ENCODE data around the gene CENPT. TPM values are rescaled to one million over a fixed set of nuclear protein-coding genes. Genes with fewer than 3 reads are reported as not detected.

Gene CENPT
- total RNA-seq, 1 donor from 2014 or later: 60.9 TPM

GRCh38 chr16:67820608-67821259, 26.8 kb downstream of the CENPT start:
- intact Hi-C loops (cut with micrococcal nuclease): no loop called here

GRCh38 chr16:67814567-67814966, 32.9 kb downstream of the CENPT start:
- intact Hi-C loops (cut with micrococcal nuclease): no loop called here

GRCh38 chr16:67811899-67812298, 35.6 kb downstream of the CENPT start:
- intact Hi-C loops (cut with micrococcal nuclease): no loop called here

- intact Hi-C loops (cut with micrococcal nuclease): loop anchor here (2.0 to 5.0 kb wide), 3 partner anchors 26 to 215 kb away; partner anchors contain the start of genes DDX28, DUS2 and EDC4
Measured at GRCh38 chr16:67807148-67807682, 40.3 kb downstream of the CENPT start.

GRCh38 chr16:67806428-67807147, 40.9 kb downstream of the CENPT start, which contains the start of the genes RANBP10 and TSNAXIP1:
Gene RANBP10 (minus strand): TSS chr16:67806560. CDS start chr16:67806536, 24 bp downstream.
Gene TSNAXIP1 (plus strand): TSS chr16:67806889. CDS start chr16:67807150, 261 bp downstream.
- intact Hi-C loops (cut with micrococcal nuclease): loop anchor here (1.0 to 5.0 kb wide), 19 partner anchors 10 to 579 kb away; partner anchors contain the start of genes ACD, ATP6V0D1, C16orf86 and CTCF

- intact Hi-C loops (cut with micrococcal nuclease): loop anchor here (1.0 to 5.0 kb wide), 19 partner anchors 10 to 579 kb away; partner anchors contain the start of genes ACD, ATP6V0D1, C16orf86 and CTCF
Measured at GRCh38 chr16:67805718-67806427, 41.6 kb downstream of the CENPT start.

- intact Hi-C loops (cut with micrococcal nuclease): loop anchor here (5.0 kb wide), 1 partner anchor 217 kb away; the partner anchor contains the start of genes DDX28 and DUS2
Measured at GRCh38 chr16:67804853-67805542, 42.5 kb downstream of the CENPT start.

GRCh38 chr16:67803894-67804293, 43.6 kb downstream of the CENPT start:
- intact Hi-C loops (cut with micrococcal nuclease): no loop called here

GRCh38 chr16:67801883-67802282, 45.6 kb downstream of the CENPT start:
- intact Hi-C loops (cut with micrococcal nuclease): no loop called here

GRCh38 chr16:67801241-67801640, 46.3 kb downstream of the CENPT start:
- intact Hi-C loops (cut with micrococcal nuclease): no loop called here

- intact Hi-C loops (cut with micrococcal nuclease): no loop called here
Measured at GRCh38 chr16:67800338-67800926, 47.1 kb downstream of the CENPT start.

- intact Hi-C loops (cut with micrococcal nuclease): no loop called here
Measured at GRCh38 chr16:67796099-67796718, 51.3 kb downstream of the CENPT start.

- intact Hi-C loops (cut with micrococcal nuclease): no loop called here
Measured at GRCh38 chr16:67790071-67790470, 57.4 kb downstream of the CENPT start.

- intact Hi-C loops (cut with micrococcal nuclease): no loop called here
Measured at GRCh38 chr16:67786491-67786890, 61.0 kb downstream of the CENPT start.

- intact Hi-C loops (cut with micrococcal nuclease): no loop called here
Measured at GRCh38 chr16:67783353-67783725, 64.2 kb downstream of the CENPT start.

GRCh38 chr16:67782567-67783352, 64.7 kb downstream of the CENPT start:
- intact Hi-C loops (cut with micrococcal nuclease): no loop called here

- intact Hi-C loops (cut with micrococcal nuclease): loop anchor here (2.0 kb wide), 1 partner anchor 25 kb away; the partner anchor contains the start of genes RANBP10 and TSNAXIP1
Measured at GRCh38 chr16:67781565-67781921, 66.0 kb downstream of the CENPT start.

- intact Hi-C loops (cut with micrococcal nuclease): loop anchor here (2.0 kb wide), 1 partner anchor 26 kb away; the partner anchor contains the start of genes RANBP10 and TSNAXIP1
Measured at GRCh38 chr16:67780847-67781564, 66.5 kb downstream of the CENPT start.

Measured in T-helper 1 cell treated with Interleukin-12 subunit alpha and Interleukin-12 subunit beta and Interleukin-4 antibody, amounts not matched to agents 30 ng/mL and 1 ng/mL, for 36 hours (primary cell).